ENCODE measurements around the gene EFCAB14. TPM values are rescaled to one million over a fixed set of nuclear protein-coding genes. Genes with fewer than 3 reads are reported as not detected.
"Not testable (repeated sequence)": the region's sequence is repeated elsewhere in the genome, so short reads cannot be mapped to it uniquely, and the experiment has no call there.

EFCAB14 gene
- polyA plus RNA-seq, 1 donor from 2014 or later = 7.6 TPM

GRCh38 chr1:46697053-46697452 lies 21.9 kb downstream of the EFCAB14 start:
- H3K9me2 ChIP-seq (ENCODE audit: insufficient read depth, low read length) = no peaks in the 10 kb centered on the region
- no peaks in the 10 kb centered on the region for H3K79me2 ChIP-seq (replicated peaks; ENCODE audit: insufficient read depth, low read length)
- H4K20me1 ChIP-seq (ENCODE audit: insufficient read depth) = no peaks in the 10 kb centered on the region
- no peak overlapping the region for H3K4me2 ChIP-seq (ENCODE audit: low read length)
- H3K36me3 ChIP-seq (ENCODE audit: insufficient read depth, low read length) = peaks cover 8% of the 10 kb centered on the region
- TF ChIP-seq REST (IDR thresholded peaks at IDR 0.05; ENCODE audit: borderline replicate concordance) (no peak), RAD21 (conservative IDR thresholded peaks at IDR 0.05) (no peak), TAF1 (IDR thresholded peaks at IDR 0.05; ENCODE audit: low read depth) (no peak), EZH2 (IDR thresholded peaks at IDR 0.05; ENCODE audit: borderline replicate concordance, insufficient read depth, low read length, poor library complexity, severe bottlenecking) (no peak), POLR2AphosphoS5 (IDR thresholded peaks at IDR 0.05) (no peak), EP300 (conservative IDR thresholded peaks at IDR 0.05; ENCODE audit: poor library complexity, severe bottlenecking) (no peak), SMC3 (conservative IDR thresholded peaks at IDR 0.05; ENCODE audit: poor library complexity) (no peak), CTCF (IDR thresholded peaks at IDR 0.05; ENCODE audit: poor library complexity, severe bottlenecking) (no peak), MXI1 (conservative IDR thresholded peaks at IDR 0.05; ENCODE audit: poor library complexity, severe bottlenecking) (no peak)
- no peaks in the 10 kb centered on the region for H3K27me3 ChIP-seq (ENCODE audit: insufficient read depth, low read depth, low read length)
- H3F3A ChIP-seq (ENCODE audit: insufficient read depth, low read length, poor library complexity, severe bottlenecking) = no peaks in the 10 kb centered on the region
- H3K9me3 ChIP-seq (ENCODE audit: low read length) = no peaks in the 10 kb centered on the region
- H3K9ac ChIP-seq (ENCODE audit: low read length) = no peak overlapping the region
- H2AFZ ChIP-seq (ENCODE audit: low read depth, low read length) = no peak overlapping the region
- H3K27ac ChIP-seq (ENCODE audit: low read length) = no peak overlapping the region
- H3K4me3 ChIP-seq (ENCODE audit: low read length) = no peak overlapping the region

DNA sequence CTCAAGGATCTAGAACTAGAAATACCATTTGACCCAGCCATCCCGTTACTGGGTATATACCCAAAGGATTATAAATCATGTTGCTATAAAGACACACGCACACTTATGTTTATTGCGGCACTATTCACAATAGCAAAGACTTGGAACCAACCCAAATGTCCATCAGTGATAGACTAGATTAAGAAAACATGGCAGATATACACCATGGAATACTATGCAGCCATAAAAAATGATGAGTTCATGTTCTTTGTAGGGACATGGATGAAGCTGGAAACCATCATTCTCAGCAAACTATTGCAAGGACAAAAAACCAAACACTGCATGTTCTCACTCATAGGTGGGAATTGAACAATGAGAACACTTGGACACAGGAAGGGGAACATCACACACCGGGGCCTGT lies 24.2 kb downstream of the EFCAB14 start:
- not testable (repeated sequence) for H3K4me3 ChIP-seq (ENCODE audit: low read length); H3K27me3 ChIP-seq (ENCODE audit: insufficient read depth, low read depth, low read length); H3K9me3 ChIP-seq (ENCODE audit: low read length); H3K36me3 ChIP-seq (ENCODE audit: insufficient read depth, low read length); H3F3A ChIP-seq (ENCODE audit: insufficient read depth, low read length, poor library complexity, severe bottlenecking); H3K4me2 ChIP-seq (ENCODE audit: low read length); H3K9ac ChIP-seq (ENCODE audit: low read length); H4K20me1 ChIP-seq (ENCODE audit: insufficient read depth); H3K79me2 ChIP-seq (replicated peaks; ENCODE audit: insufficient read depth, low read length); H3K9me2 ChIP-seq (ENCODE audit: insufficient read depth, low read length); H2AFZ ChIP-seq (ENCODE audit: low read depth, low read length); H3K27ac ChIP-seq (ENCODE audit: low read length)

Data from neural cell (in vitro differentiated cells).